HG03025 (cell line): Measurements from ENCODE around the gene MAPK11.

ENCODE experiments used
- ATAC-seq: cut with Tn5 transposase; IDR thresholded peaks from one replicate; pipeline ENCODE4 v1.9.1; 2021; ENCODE audit warnings: mild to moderate bottlenecking, moderate library complexity; ENCODE audit not compliant: unreplicated experiment, low FRiP score

The MAPK11 gene

DNA sequence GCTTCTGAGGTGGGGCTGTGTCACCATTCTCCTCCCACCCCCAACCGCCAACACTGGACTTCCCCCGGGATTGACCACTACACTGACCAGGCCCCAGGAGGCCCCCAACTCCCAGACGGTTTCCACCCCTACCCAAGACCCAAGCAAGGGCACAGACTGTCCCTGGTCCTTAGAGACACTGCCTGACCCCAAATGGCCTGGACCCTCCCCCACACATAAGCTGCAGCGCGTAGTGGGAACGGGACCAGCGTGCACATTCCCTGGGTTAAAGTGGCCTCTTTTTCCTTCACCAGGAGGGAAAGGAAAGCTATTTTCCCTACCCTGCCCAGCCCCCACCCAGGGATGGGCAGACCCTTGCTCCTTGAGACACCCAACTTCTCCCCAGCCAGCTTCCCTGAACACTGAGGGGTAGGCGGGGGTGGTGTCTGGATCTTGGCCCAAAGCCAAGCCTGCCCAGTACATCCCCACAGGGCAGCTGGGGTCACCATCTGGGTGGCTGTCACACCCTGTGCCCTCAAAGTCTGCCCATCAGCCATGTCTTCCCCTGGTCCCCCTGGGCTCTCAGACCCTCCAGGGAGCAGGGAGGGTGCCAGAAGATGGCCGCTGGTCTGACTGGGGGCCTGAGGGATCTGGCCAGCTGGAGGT, 7.1 kb downstream of the MAPK11 start:
- no peak for ATAC-seq

DNA sequence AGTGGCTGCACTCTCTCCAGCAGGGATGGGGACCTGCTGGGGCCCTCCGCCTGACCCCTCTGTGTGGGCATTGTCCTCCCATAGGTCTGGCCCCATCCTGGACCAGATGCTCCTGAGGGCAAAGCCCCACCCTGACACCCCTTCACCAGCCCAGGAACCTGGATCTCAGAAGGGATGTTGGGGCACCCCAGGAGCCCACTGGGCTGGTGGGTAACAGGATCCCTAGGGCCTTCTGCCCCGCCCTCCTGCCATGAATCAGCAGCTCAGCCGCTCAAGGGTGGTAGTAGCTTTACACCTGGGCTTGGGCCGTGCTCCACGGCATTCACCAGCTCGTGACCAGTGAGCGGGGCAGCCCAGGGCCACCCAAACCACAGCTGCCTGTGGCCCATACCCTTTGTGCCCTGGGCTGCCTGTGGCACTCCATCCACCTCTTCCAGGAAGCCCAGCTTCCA, 7.7 kb downstream of the MAPK11 start:
- no peak for ATAC-seq

DNA sequence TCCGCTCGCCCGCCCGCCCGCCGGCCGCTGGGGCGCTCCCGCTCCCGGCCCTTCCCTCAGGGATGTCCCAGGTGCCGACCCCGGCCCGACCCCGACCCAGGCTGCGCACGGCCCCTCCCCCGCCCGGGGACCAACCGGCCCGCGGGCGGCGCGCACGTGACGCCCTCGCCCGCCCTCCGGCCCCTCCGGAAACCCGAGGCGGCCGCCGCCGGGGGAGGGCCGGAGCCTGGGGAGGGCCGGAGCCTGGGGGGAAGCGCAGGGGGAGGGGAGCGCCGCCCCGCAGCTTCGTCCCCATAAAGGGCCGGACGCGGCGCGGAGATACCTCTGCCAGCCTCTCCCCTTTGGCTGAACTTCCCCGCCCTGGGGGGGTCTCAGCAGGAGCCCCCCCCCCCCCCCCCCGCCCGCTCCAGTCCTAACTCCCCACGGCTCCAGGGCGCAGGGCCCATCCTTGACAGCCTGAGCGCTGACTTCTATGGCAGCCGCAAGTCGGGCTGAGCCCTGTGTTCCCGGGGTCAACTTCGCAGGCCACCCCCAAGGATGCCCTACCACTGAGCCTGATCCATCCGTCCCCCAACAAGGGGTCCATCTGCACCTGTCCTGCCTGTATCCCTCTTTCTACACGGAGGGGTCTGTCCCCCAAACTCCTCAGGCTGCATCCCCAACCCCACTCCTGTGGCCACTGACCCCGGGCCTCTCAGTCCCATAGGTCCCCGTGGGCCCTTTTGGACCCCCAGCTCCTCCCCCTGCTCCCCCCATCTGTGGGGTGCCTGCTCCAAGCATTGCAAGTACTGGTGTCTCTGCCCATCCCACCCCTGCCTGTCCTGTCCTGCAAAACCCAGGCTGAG, 8.3 kb downstream of the MAPK11 start, which contains the start of gene MAPK12:
TSS of gene MAPK12 (minus strand) at position 69 of the 845 bp plus-strand sequence. CDS start 174 bp downstream, outside the sequence.
- ATAC-seq: no peak

DNA sequence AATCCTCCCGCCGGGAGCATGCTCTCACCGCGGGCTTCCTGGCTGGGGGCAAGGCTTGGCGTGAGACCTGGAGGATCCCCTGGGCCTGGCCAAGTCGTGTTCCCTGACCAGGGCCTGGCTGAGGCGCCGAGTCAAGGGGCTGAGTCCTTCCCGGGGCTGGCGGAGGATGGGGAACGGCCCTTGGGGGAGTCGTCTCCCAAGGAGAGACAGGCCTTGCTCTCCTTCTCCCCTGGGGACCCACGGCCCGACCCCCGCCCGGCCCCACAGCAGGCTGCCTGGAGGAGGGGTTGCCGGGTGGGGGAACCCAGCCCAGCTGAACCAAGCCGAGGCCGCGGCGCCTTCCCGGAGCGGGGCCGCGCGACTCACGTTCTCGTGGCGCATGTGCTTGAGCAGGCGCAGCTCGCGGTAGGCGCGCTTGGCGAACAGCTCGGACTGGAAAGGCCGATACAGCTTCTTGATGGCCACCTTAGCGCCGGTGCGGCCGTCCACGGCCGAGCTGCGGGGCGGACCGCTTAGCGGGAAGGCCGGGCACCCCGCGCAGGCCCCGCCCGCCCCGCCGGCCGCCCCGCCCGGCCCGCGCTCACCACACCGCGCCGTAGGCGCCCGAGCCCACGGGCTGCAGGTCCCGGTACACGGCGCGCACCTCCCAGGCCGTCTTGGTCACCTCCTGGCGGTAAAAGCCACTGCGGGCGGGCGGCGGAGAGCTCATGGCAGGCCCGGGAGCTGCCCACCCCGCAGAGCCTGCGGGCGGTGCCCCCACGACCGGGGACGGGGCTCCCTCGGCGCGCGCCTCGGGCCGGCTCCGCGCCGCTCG, 9.2 kb downstream of the MAPK11 start:
- ATAC-seq: no peak

DNA sequence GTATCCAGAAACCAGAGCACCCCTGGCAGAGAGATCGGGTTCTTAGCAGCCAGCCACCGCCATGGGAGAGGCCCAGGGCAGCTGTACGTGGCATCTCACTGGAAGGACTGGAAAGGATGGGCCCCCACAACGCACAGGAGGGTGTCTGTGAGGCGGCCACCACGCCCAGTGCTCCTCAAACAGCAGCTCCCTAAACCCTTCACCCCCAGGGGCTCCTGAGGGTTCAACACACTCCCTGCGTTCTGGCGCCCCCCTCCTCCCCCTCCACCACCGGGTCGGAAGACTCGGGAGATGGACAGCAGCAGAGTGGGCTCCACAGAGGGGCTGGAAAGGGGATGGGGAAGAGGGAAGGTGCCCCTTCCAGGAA, 9.8 kb downstream of the MAPK11 start:
- ATAC-seq: no peak

DNA sequence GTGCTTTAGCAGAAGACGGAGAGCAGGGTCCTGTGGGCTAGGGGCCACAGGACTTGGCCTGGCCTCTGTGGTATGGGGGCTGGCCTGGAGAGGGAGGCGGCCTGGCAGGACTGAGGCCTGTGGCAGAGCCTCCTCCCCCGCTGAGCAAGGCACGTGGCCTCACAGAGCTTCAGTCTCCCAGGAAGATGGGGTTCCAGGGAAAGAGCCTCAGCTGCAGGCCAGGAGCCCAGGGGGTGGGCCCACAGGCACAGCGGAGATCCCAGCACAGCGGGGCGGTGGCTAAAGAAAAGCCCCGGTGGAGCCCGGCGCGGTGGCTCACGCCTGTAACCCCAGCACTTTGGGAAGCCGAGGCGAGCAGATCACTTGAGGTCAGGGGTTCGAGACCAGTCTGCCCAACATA, 10.9 kb downstream of the MAPK11 start:
- ATAC-seq: no peak

DNA sequence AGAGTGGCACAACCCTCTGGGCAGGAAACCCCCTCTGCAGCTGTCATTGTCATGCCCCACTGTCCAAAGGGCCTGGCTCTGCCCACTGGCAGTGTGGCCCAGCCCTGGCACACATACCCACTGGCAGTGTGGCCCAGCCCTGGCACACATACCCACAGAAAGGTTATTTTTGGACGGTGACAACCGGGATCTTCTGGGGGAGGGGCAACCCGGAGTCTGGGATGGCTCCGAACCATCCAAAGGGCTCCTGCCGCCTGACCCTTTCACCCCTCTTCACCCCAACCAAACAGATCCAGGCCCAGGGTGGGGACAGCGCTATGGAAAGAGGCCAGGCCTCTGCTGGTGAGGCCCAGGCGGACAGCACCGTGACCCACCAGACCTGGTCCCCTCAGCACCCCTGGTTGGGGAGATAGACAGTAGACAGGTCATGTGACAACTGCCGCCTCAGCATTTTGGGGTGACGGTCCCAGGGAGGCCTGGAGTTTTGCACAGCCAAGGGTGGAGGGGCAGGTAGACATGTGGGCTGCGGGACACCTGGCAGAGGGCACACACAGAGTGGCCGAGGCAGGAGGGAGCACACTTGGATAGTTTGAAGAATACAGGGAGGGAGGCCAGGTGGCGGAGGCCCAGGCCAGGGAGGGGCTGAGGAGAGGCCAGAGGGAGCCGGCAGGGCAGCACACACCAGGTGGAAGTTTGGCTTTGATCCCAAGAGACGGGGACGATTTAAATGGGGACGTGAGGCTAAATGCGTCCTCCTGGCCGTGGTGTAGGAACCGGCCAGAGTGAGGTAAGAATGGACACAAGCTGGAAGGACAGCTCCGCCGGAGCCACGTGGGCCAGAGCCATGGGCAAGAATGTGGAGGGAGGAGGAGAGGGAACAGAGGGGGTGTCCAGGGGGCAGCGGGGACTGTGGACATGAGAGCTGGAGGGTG, 11.6 kb downstream of the MAPK11 start:
- ATAC-seq: no peak

DNA sequence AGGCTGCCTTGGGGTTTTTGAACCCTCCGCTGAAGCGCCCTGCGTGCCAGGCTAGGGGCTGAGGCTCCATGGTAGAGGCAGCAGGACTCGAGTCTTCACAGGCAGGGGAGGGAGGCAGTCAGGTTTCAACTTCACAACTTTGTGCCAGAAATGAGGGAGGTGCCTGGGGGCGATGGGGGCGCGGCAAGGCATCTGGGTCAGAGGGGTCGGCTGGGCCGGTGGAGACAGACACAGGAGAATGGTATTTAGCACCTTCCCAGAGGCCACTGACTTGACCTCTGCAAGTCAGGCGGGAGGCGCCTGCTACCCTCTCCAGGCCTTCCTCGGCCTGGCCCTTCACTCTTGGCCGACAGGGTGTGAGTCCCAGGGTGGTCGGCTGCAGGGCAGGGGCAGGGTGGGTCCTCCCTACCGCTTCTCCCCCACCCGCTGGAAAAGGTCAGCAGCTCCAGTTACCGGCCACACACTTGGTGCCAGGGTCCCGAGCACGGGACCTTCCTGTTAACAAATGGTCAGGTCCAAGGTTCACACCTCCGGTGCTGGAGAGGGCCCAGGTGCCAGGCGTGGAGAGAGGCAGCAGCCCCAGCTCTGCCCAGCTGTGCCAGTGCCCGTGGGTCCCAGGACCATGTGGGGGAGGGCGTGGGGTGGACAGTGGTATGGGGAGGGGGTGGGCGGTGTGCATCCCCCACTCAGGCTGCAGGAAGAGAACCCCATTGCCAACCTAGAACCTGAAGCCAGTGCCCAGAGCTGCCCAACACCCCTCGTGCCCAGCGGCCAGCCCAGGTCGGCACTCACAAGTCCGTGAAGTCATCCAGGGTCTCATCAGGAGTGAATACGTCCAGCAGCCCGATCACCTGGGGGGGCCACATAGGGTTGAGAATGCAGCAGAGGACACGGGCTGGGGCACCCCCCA, 12.5 kb downstream of the MAPK11 start:
- ATAC-seq: no peak

DNA sequence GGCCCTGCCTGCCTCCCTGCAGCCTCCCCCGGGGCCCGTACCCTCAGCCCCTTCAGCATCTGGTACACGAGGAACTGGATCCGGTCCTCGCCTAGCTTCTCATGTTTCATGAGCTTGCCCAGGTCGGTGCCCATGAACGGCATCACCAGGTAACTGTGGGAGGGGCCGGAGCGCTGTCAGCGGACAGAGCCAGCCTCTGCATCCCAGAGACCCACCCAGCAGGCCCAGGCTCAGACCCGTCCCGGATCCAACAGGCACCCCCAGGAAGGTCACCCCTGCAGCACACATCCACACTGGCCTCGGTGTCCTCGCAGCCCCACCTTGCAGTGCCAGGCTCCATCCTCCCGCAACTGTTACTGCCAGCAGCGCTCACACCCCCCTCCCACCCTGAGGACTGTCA, 13.1 kb downstream of the MAPK11 start:
- ATAC-seq: no peak

DNA sequence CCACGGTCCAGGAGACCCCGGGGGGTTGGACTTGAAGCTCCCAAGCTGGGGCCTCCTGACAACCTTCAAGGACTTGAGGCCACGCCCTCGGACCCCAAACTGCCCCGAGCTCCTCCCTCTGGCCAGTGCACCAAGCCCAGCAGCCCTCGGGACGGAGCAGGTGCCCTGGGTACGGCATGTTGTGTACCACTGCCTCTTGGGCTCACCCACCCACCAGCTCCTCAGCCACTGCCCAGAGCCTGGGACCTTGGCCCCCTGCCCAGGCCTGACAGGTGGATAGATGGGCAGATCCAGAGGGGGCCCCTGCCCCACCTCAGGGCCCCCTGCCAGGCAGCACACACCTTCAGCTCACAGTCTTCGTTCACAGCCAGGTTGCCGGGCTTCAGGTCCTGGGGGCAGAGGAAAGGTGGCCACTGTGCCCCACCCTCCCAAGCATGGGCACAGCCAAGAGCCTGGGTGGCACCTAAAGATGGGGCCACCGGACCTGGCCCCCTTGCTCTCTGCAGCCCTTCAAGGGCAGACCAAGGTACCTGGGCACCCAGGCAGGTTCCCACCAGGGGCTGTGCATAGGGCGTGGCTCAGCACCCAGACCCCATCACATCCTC, 13.8 kb downstream of the MAPK11 start:
- ATAC-seq: no peak

DNA sequence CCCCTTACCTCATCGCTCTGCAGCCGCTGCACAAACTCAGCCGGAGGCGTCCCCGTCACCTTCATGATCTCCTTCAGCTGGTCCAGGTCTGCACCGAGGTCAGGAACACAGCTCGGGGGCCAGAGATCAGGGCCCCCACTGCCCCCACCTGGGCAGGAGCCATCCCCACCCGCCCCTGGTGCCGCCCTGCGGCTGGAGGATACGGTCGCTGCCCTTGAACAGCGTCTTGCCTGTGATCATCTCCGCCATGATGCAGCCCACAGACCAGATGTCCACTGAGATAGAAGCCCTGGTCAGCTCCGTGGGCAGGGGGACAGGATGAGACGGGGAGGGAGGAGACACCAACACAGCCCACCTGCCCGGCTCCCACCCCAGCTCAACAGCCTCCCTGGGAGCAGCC, 14.6 kb downstream of the MAPK11 start:
- ATAC-seq: no peak

DNA sequence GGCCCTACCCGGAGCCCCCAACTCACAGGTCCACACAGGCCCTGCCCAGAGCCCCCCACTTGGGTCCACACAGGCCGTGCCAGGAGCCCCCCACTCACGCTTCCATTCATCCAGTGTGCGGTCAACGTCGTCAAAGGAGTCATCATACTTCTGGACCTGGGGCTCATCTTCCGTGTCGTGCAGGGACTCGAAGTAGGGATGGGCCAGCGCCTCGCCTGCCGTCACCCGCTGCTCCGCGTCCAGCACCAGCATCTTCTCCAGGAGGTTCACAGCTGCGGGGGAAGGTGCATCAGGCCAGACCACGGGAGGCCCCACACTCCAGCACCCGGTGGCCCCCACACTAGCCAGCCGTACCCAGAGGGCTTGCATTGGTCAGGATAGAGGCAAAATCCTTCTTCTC, 15.1 kb downstream of the MAPK11 start:
- ATAC-seq: no peak

DNA sequence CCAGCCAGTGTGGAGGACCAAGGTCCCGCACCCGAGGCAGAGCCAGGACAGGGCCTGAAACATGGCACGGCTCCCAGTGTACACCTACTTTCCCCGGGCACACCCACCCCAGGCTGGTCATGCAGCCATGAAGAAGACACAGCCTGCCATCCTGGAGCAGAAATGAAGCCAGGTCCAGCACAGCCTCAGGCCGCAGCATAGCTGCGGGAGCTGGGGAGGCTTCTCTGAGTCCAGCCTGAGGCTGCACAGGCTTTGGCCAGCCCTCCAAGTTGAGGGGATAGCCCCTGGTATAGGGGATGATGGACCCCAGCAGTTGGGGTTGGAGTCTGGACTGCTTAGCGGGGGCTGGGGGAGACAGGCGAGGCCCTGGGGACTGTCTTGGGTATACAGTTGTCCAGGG, 16.2 kb downstream of the MAPK11 start:
- ATAC-seq: no peak

DNA sequence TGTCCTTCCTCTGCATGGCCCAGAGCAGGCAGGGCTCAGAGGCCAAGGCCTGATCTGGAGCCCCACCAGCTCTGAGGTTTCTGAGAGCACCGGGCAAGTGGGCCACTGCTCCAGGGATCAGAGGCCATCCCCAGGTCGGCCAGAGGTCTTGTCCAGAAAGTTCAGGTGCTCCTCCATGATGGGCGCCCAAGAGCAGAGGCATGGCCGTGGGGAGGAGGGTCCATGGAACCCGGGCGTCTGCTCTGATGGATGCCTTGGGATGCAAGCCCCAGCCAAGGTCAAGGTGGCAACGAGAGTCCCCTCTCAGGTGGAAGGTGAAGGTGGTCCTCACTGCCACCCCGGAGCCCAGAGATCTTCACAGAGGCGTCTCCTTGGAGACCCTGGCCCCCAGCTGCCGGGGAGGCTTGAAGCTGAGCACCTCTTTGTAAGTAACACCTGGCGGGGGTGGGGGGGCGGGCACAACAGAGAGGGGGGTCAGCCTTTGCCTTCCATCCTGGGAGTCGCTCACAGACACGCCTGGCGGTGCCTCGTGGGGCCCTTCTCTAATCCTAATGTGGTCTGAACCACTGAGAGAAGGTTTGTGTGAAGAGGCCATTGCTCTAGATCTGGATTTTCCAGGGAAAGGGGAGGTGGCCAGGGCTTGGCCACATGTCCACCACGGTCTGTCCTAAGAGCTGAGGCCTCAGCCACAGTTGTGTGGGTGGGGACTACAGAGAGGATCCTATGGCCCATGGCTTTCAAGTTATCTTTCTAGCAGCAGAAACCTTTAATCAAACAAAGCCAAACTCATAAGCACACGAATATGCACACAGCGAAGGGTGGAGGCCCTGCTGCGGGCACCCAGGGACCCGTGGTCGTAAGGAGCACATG, 16.9 kb downstream of the MAPK11 start:
- no peak for ATAC-seq

DNA sequence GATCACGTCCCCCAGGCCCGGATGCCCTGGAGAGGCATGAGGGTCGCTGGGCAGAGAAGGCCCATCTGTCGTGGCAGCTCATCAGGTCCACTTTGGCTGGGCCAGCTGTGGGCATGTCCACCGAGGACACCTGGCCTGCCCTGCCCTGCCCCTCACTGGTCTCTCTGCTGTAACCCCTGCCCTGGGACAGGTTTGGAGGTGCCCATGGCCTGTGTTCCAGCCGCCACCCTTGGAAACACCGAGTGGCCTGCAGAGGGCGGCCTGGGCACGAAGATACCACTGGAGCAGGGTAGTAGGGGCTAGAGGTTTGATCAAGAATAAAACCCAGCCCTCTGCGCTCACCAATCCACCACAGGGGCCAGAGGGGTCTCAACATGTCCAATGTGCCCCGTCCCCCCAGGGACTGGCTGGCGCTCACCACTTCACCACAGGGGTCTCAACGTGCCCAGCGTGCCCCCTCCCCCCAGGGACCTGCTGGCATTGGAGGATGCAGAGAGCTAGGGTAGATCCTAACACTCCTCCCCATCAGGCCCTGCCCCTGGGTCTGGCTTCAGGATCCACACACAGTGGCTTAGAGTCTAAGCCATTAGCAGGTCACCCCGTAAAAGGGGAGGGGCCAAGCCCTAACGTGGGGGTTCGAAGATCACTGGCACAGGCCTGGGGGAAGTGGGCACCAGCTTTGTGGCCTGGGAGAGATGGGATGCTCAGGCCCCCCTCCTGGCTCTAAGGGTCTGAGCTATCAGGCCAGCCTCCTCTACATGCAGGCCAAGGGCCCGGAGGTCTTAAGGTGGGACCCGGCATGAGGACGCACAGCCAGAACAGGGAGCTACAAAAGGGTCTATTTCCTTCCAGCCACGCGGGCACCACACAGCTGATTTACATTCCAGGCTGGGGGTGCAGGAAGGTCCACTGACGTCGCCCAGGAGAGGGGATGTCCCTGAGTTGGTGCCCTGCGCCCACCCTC, 17.8 kb downstream of the MAPK11 start:
- ATAC-seq: no peak

DNA sequence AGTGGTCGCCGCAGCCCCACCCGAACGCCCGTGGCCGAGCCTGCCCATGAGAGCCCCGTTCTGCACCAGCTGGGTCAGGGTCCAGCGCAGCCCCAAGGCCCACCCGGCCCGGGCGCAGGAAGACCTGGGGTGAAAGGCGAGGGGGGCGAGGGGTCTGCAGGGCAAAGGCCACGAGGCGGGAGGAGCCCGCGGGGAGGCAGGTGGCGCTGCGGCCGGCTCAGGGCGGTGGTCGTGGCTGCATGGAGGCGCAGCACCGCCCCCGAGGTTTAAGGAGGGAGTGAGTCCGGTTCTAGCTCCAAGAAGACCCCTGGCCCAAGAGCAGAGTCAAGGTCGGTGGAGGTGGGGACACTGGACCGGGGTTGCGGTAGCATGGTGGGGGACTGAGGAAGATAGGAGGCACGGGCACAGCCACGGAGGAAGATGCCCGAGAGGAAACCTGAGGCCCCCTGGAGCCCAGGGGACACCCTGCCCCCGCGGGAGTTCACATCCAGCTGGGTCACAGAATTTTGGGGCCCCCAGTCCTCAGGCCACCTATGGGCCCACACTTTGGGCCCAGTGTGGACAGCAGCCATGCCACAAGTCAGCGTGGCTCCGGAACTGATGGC, 18.6 kb downstream of the MAPK11 start:
- ATAC-seq: no peak
